Gastroesophageal sphincter (tissue), 3 donors: Measurements from ENCODE around the gene SLC9A3.

Experiments used
- CTCF ChIP-seq, 4 experiments: fragments of 200-600 bp in 2 of 4; fragments of 450-650 bp in 2 of 4; sonication (generic) in 1 of 4; IDR thresholded peaks; one replicate each; pipeline ENCODE4 v1.5.1; 2017 to 2019; ENCODE audit warnings: antibody characterized with exemption in 4 of 4, mild to moderate bottlenecking in 2 of 4, moderate library complexity in 2 of 4
- EP300 ChIP-seq: sonication (generic); formaldehyde crosslinking; IDR thresholded peaks from one replicate; pipeline ENCODE4 v1.6.1; 2017; ENCODE audit warnings: antibody characterized with exemption, mild to moderate bottlenecking
- POLR2A ChIP-seq, 2 donors: fragments of 450-650 bp; IDR thresholded peaks; one replicate each; pipeline ENCODE4 v1.6.1; 2017; ENCODE audit warnings: antibody characterized with exemption in 2 of 2, mild to moderate bottlenecking in 2 of 2, moderate library complexity in 1 of 2
- POLR2AphosphoS5 ChIP-seq: sonication (generic); formaldehyde crosslinking; IDR thresholded peaks from one replicate; pipeline ENCODE4 v1.6.1; 2017; ENCODE audit warnings: antibody characterized with exemption

GRCh38 chr5:448766-449090 is 75.5 kb downstream of the SLC9A3 start:
- no peak for TF ChIP-seq CTCF (IDR thresholded peaks at IDR 0.05)
- TF ChIP-seq POLR2A (IDR thresholded peaks at IDR 0.05): no peak
- TF ChIP-seq EP300: no peak
- no peak for TF ChIP-seq POLR2AphosphoS5
